Stimulated activated CD8-positive, alpha-beta memory T cell treated with anti-CD3 and anti-CD28 coated beads, Interleukin-7, amount 100 ng/mL, for 24 hours (primary cell): ENCODE results near the gene ACOT9.
"Not testable (repeated sequence)": the region's sequence is repeated elsewhere in the genome, so short reads cannot be mapped to it uniquely, and the experiment has no call there.

Experiments used
- DNase-seq: peaks from one replicate; pipeline ENCODE4 v3.0.0-alpha.2; 2020; ENCODE audit warnings: low read depth

Gene ACOT9

DNA sequence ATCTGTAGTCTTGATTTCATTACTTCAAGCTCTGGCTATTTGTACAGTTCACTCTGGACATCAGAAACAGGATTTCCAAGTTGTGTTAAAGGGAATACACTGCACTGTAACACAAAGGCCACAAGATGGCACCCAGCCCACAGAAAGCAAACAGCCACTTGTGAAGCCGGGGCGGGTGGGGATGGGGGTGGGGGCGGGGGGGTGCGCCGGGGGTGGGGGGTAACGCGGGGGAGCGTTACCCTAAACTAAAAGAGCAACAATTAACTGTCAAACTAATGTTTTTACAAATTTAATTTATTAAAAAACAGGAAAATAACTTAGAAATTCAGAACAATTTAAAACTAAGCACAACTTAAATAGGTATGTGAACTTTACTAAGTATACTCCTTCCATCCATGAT, 48.5 kb downstream of the ACOT9 start:
- DNase-seq = no peak

DNA sequence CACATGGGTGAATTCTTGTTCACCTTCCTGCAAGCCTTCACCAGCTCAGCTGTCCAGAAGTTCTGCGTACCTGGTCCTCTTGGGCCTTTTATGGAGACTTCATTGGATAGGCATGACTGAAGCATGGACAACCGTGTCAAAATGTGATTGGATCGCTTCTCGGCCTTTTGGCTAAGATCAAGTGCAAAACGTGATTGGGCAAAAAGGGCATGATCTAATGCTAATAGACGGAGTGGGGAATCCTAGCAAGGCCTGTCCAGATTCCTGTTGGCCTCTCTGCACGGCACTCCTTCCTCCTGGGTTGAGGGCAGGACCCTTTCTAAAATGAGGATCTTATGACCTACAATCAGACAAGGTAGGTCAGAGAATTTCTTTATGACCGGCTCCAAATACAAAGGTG, 50.9 kb downstream of the ACOT9 start:
- no peak for DNase-seq

DNA sequence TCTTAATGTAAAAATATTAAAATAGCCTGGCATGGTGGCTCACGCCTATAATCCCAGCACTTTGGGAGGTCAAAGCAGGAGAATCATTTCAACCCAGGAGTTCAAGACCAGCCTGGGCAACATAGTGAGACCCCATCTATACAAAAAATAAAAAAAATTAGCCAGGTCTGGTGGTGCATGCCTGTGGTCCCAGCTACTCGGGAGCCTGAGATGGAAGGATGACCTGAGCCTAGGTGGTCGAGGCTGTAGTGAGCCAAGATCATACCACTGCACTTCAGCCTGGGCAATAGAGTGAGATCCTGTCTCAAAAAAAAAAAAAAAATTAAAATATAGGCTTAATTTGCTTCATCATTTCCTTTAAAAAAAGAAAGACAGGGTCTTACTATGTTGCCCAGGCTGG, 66.6 kb downstream of the ACOT9 start:
- DNase-seq = not testable (repeated sequence)

DNA sequence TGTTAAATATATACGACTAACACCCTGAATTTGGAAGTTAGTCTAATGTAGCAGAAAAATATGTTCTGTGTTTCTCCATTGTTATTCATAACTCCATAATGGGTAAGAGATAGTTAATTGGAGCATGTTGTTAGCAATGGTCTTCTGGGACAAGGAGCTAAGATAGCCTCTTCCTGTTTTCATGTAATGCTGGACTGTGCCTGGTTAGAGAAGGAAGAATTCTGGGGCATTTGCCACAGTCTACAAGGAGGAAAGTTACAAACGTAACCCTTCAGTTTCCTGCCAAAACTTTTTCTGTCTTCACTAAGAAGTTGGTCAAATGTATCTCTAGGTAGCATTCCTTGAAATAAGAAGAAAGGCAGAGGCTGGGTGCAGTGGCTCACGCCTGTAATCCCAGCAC, 70.0 kb downstream of the ACOT9 start:
- no peak for DNase-seq

DNA sequence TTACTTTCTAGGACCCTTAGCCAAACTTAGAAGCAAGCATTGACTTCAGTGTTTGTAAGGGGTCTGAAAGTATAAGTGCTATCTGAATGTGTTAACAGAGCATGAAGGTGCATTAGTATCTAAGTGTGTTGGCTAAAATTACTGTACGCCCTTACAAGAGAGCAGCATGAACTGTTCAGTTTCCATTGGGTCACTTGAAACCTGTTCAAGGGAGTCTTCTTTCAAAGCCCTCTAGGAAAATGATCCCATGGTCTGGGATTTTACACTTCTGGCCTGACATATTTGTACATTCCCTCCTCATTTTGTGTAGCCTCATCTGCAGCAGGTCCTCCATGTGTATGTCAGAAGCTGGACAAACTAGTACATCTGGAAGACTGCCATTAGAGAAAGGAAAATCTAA, 72.5 kb downstream of the ACOT9 start:
- no peak for DNase-seq

DNA sequence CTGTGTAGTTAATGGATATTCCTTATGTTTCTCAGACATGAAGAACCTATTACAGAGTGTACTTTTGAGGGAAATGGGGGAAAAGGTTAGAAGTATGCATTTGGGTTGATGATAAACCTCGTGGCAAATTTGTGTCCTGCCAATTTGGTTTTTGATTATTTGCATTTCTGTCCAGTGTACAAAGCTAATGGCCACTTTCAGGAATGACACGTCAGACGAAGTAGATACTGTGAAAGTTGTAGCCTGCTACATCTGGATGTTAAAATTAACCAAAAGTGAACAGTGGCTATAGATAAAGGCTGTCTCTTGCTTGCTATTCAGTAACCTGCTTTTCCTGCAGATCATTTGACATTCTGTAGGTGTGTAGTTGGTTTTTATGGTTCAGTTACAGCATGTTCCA, 74.7 kb downstream of the ACOT9 start:
- DNase-seq = no peak

DNA sequence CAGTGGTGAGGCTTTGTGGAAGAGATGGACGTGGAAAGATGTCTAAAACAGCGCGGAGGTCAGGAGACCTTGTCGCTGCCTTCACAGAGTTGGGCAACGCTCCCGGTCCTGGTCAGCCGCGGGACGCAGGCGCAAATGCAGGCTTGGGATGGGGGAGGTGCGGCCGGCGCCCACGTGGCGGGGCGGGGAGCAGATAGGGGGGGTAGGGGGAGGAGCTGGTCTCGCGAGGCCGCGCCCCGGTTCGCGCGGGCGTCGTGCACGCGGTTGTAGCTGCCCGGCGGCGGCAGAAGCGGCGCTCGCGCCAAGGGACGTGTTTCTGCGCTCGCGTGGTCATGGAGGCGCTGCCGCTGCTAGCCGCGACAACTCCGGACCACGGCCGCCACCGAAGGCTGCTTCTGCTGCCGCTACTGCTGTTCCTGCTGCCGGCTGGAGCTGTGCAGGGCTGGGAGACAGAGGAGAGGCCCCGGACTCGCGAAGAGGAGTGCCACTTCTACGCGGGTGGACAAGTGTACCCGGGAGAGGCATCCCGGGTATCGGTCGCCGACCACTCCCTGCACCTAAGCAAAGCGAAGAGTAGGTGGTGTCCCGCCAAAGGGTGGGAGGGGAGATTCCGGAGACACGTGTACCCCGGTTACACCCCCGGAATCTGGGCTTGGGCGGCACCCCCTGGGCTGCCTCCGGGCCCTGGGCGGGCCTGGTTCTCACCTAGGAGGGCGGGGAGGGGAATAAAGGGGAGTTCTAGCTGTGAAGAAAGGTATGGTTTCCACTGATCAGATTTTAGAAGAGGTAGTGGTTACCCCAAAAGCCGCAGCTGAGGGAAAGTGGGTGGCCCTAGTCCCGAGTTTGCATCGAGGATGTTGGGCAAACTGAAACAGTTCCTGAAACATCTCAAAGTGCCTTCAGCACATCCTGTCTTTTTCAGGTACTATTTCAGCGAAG, 75.6 kb downstream of the ACOT9 start, which contains the start of gene PRDX4:
Gene PRDX4, plus strand, starts transcription at position 255 of the 939 bp plus-strand sequence. Its CDS starts 78 bp downstream, at position 333.
- peak; percentile 36 for DNase-seq

DNA sequence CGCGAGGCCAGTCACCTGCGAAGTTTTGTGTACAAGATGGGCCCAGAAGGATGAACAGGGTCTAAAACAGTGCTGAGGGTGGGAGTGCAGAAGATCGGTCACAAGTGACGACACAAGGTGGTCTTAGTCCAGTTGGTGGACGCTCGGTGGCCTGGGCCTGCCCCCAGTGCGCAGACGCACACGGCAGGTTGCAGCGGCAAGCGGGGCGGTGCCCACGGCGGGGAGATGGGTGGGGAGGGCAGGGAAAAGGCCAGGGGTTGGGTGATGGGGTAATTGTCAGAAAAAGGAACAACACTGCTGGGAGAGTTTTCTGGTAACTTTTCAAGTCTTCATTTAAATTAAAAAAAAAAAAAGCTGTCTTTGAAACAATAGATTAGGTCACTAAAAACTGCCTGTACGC, 76.8 kb downstream of the ACOT9 start:
- DNase-seq = no peak

DNA sequence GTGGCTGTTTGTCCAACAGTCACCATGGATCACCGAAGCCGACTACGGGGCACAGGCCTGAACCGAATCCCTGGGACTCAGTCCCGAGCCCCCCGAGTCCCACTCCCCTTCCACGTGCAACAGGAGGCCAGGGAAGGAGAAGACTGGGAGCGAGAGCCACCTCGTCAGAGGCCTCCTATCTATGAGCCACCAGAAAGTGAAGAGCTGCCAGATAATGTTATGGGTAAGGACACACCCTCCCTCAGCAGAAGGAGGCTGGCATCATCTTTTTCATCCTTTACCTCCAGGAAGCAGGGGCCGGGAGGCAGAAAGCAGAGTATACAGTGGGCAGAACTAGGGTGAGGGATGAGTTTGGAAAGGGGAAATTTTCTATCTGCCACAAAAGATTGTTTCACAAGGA, 78.6 kb downstream of the ACOT9 start:
- no peak for DNase-seq

DNA sequence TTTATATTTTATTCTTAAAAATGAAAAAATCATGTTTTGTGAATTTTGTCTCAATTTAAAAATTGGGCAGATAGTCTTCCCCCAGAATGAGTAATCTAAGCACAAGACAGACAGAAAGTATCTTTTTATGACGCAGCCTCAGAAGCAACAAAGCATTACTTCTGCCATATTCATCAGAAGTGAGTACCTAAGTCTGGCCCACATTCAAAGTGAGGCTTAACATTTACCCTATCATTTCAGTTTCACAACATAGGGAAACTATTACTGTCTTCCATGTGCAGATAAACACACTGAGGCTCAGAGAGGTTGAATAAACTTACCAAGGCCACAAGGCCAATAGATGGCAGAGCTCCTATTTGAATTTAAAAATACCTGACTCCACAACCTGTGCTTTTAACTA, 80.2 kb downstream of the ACOT9 start:
- DNase-seq = no peak

DNA sequence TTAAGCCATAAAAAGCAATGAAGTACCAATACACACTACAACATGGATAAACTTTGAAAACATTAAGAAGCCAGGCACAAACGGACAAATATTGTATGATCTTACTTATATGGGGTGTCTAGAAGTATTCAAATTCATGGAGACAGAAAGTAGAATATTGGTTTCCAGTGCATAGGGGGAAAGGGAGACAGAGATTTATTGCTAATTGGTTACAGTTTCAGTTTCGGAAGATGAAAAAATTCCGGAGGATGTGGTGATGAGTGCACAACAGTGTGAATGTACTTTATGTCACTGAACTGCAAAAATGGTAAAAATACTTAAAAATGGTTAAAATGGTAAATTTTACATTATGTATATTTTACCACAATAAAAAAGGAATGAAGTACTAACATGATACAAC, 80.9 kb downstream of the ACOT9 start:
- DNase-seq = no peak

DNA sequence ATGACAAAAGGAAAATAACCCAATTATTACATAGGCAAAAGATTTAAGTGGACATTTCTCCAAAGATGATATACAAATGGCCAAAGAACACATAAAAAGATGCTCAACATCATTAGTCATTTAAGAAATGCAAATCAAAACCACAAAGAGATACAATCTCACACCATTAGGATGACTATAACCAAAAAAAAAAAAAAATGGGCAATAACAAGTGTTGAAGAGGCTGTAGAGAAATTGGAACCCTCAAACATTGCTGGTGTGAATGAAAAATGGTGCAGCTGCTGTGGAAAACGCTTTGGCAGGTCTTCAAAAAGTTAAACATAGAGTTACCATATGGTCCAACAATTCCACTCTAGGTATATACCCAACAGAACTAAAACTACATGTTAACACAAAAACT, 81.4 kb downstream of the ACOT9 start:
- DNase-seq = no peak

DNA sequence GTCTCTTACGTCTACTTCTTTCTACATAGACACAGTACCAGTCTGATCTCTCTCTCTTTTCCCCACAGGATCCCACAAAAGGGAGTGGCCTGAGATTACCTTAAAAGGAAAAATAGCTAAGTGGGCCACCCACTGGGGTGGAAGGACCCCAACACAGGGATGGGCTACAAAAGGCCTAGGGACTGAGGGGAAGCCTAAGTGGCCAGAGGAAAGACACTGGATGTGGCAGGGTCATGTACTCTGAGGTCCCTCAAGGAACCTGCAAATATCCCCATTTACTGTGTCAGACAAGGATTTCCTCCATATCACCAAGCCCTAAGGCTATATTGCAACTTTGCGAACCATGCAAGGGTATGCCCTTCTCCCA, 82.3 kb downstream of the ACOT9 start:
- DNase-seq = no peak

DNA sequence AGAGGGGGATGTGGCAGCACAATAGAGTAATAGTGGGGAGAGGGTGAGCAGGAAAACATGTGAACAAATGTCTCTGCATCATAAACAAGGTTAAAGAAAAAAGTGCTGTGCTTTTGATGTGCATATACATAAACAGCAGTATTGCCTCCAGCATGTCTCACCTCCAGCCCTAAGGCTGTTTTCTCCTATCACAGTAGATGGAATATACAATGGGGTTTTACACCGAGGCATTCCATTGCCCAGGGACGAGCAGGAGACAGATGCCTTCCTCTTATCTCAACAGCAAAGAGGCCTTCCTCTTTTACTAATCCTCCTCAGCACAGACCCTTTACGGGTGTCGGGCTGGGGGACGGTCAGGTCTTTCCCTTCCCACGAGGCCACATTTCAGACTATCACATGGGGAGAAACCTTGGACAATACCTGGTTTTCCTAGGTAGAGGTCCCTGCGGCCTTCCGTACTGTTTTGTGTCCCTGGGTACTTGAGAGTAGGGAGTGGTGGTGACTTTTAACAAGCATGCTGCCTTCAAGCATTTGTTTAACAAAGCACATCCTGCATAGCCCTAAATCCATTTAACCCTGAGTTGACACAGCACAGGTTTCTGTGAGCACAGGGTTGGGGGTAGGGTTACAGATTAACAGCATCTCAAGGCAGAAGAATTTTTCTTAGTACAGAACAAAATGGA, 82.9 kb downstream of the ACOT9 start:
- not testable (repeated sequence) for DNase-seq

DNA sequence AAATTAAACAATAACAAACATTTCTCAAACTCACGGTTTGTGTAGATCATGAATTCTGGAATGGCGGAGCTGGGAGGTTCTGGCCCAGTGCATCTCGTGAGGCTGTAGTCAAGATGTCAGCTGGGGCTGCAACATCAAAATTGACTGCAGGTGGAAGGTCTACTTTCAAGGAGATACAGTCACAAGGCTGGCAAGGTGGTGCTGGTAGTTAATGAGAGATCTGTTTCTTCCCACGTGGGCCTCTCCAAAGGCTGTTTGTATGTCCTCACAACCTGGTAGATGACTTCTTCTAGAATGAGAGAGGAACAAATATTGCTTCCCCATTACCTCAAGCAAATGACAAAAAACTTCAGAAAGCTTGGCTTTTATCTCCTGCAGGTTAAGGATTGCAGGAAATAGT, 83.7 kb downstream of the ACOT9 start:
- DNase-seq = no peak

DNA sequence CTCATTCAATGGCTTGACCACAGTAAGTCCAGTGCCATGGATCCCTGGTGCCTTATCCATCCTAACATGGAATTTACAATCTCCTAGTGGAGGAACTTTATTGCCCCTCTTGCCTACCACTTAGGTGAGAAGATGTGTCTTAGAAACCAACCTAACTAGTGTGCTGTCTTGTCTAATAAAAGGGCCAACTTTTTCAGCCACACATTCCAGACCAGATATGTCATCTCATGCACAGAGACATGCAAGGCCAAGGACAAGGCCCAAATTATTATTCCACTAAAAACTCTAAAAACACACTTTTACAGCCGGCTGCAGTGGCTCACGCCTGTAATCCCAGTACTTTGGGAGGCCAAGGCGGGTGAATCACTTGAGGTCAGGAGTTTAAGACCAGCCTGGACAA, 86.4 kb downstream of the ACOT9 start:
- DNase-seq = no peak

DNA sequence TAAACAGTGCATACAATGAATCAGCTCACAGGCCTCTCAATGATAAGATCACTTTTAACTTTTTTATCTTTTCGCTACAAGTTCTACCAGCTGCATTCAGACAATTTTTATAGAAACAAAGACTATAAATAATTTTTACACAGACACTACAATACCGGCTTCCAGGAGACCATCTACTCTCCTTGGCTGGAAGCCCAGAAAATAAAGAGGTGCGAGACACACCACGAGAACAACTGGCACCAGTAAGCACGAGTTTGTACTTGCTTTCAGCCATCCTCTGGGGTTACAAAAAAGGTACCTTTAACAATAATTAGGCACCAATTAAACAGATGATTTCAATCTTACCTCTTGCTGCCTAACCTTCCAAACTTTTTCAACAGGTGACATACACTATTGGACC, 87.0 kb downstream of the ACOT9 start:
- DNase-seq = no peak
